IPS-18a (cell line): Measurements from ENCODE around the gene HBG1.
"Not testable (repeated sequence)": the region's sequence is repeated elsewhere in the genome, so short reads cannot be mapped to it uniquely, and the experiment has no call there.

Source experiments
- H3K27ac ChIP-seq: one replicate; pipeline ENCODE4 v1.5.1; 2013; ENCODE audit warnings: low read length
- H3K27me3 ChIP-seq: one replicate; pipeline ENCODE4 v1.6.1; 2013; ENCODE audit warnings: mild to moderate bottlenecking, low read length; ENCODE audit not compliant: control insufficient read depth, insufficient read depth
- H3K36me3 ChIP-seq: one replicate; pipeline ENCODE4 v1.6.1; 2013; ENCODE audit warnings: low read depth, low read length; ENCODE audit not compliant: control insufficient read depth
- H3K4me1 ChIP-seq: one replicate; pipeline ENCODE4 v1.6.1; 2013; ENCODE audit warnings: low read depth, low read length; ENCODE audit not compliant: control insufficient read depth
- H3K4me3 ChIP-seq: one replicate; pipeline ENCODE4 v1.5.1; 2013; ENCODE audit warnings: low read length
- H3K9ac ChIP-seq: one replicate; pipeline ENCODE4 v1.6.1; 2013; ENCODE audit warnings: mild to moderate bottlenecking, low read length, moderate library complexity
- H3K9me3 ChIP-seq: one replicate; pipeline ENCODE4 v1.6.1; 2013; ENCODE audit warnings: low read depth, low read length; ENCODE audit not compliant: control insufficient read depth

HBG1 gene

DNA sequence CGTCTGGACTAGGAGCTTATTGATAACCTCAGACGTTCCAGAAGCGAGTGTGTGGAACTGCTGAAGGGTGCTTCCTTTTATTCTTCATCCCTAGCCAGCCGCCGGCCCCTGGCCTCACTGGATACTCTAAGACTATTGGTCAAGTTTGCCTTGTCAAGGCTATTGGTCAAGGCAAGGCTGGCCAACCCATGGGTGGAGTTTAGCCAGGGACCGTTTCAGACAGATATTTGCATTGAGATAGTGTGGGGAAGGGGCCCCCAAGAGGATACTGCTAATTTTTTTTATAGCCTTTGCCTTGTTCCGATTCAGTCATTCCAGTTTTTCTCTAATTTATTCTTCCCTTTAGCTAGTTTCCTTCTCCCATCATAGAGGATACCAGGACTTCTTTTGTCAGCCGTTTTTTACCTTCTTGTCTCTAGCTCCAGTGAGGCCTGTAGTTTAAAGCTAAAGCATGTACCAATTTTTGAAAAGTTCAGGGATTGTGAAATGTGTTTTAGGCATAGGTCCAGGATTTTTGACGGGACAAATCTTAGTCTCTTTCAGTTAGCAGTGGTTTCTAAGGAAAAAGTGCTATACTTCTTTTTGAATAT, at the start of gene HBG1:
Gene HBG1, minus strand, starts transcription at position 51 of the 590 bp plus-strand sequence. CDS start 53 bp downstream, outside the sequence.
- not testable (repeated sequence) for H3K4me3 ChIP-seq, H3K9me3 ChIP-seq, H3K36me3 ChIP-seq, H3K27me3 ChIP-seq, H3K4me1 ChIP-seq, H3K9ac ChIP-seq, H3K27ac ChIP-seq

GRCh38 chr11:5298451-5298850, 48.8 kb upstream of the HBG1 start:
- no peak overlapping the region for H3K27ac ChIP-seq
- no peak overlapping the region for H3K4me3 ChIP-seq
- H3K4me1 ChIP-seq: no peaks in the 10 kb centered on the region
- H3K36me3 ChIP-seq: no peaks in the 10 kb centered on the region
- no peaks in the 10 kb centered on the region for H3K9me3 ChIP-seq
- H3K27me3 ChIP-seq: no peaks in the 10 kb centered on the region
- H3K9ac ChIP-seq: no peak overlapping the region

- H3K9ac ChIP-seq: no peak overlapping the region
- H3K4me1 ChIP-seq: no peaks in the 10 kb centered on the region
- no peak overlapping the region for H3K4me3 ChIP-seq
- H3K36me3 ChIP-seq: no peaks in the 10 kb centered on the region
- no peaks in the 10 kb centered on the region for H3K27me3 ChIP-seq
- H3K27ac ChIP-seq: no peak overlapping the region
- no peaks in the 10 kb centered on the region for H3K9me3 ChIP-seq
Observed at GRCh38 chr11:5297721-5298323, 48.2 kb upstream of the HBG1 start.

DNA sequence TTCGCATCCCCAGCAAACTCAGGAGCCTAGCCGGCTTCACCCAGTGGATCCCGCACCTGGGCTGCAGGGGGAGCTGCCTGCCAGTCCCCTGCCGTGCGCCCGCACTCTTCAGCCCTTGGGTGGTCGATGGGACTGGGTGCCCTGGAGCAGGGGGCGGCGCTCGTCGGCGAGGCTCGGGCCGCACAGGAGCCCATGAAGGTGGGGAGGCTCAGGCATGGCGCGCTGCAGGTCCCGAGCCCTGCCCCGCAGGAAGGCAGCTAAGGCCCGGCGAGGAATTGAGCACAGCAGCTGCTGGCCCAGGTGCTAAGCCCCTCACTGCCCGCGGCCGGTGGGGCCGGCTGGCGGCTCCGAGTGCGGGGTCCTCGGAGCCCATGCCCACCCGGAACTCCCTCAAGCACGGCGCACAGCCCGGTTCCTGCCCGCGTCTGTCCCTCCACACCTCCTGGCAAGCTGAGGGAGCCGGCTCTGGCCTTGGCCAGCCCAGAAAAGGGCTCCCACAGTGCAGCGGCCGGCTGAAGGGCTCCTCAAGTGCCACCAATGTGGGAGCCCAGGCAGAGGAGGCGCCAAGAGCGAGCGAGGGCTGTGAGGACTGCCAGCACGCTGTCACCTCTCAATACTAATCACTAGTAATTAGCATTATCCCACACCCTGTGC, 44.8 kb upstream of the HBG1 start:
- H3K9me3 ChIP-seq, H3K9ac ChIP-seq, H3K27ac ChIP-seq, H3K4me3 ChIP-seq, H3K36me3 ChIP-seq, H3K4me1 ChIP-seq, H3K27me3 ChIP-seq: not testable (repeated sequence)

GRCh38 chr11:5293028-5293427, 43.4 kb upstream of the HBG1 start:
- no peak overlapping the region for H3K27ac ChIP-seq
- H3K4me3 ChIP-seq: no peak overlapping the region
- no peaks in the 10 kb centered on the region for H3K4me1 ChIP-seq
- H3K9ac ChIP-seq: no peak overlapping the region
- H3K9me3 ChIP-seq: no peaks in the 10 kb centered on the region
- no peaks in the 10 kb centered on the region for H3K36me3 ChIP-seq
- H3K27me3 ChIP-seq: no peaks in the 10 kb centered on the region

- H3K9me3 ChIP-seq: no peaks in the 10 kb centered on the region
- no peak overlapping the region for H3K4me3 ChIP-seq
- H3K4me1 ChIP-seq: no peaks in the 10 kb centered on the region
- no peaks in the 10 kb centered on the region for H3K36me3 ChIP-seq
- no peaks in the 10 kb centered on the region for H3K27me3 ChIP-seq
- H3K27ac ChIP-seq: no peak overlapping the region
- no peak overlapping the region for H3K9ac ChIP-seq
Observed at GRCh38 chr11:5291207-5291838, 41.7 kb upstream of the HBG1 start.

DNA sequence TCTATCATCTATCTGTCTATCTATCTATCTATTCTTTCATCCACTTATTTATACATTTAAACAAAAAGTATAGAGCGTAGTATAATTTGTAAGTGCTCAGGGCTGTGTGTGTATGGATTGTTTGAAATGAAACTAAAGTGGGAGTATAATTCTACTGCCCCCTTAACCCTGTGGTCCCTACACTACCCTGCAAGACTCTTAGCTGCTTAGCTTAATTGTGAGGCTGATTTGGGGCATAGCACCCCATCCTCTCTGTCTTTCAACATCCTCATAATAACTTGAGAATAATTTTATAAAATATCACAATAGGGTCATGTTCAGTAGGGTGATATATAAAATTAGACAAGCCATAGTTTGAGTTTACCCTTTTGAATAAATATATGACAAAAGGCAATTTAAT, 40.4 kb upstream of the HBG1 start:
- Histone ChIP-seq H3K27ac (no peak overlapping the region), H3K27me3 (no peaks in the 10 kb centered on the region), H3K4me1 (no peaks in the 10 kb centered on the region), H3K36me3 (no peaks in the 10 kb centered on the region), H3K4me3 (no peak overlapping the region), H3K9me3 (no peaks in the 10 kb centered on the region), H3K9ac (no peak overlapping the region)

GRCh38 chr11:5289696-5290095, 40.0 kb upstream of the HBG1 start:
- Histone ChIP-seq H3K27ac (no peak overlapping the region), H3K36me3 (no peaks in the 10 kb centered on the region), H3K4me1 (no peaks in the 10 kb centered on the region), H3K4me3 (no peak overlapping the region), H3K9me3 (no peaks in the 10 kb centered on the region), H3K9ac (no peak overlapping the region), H3K27me3 (no peaks in the 10 kb centered on the region)

DNA sequence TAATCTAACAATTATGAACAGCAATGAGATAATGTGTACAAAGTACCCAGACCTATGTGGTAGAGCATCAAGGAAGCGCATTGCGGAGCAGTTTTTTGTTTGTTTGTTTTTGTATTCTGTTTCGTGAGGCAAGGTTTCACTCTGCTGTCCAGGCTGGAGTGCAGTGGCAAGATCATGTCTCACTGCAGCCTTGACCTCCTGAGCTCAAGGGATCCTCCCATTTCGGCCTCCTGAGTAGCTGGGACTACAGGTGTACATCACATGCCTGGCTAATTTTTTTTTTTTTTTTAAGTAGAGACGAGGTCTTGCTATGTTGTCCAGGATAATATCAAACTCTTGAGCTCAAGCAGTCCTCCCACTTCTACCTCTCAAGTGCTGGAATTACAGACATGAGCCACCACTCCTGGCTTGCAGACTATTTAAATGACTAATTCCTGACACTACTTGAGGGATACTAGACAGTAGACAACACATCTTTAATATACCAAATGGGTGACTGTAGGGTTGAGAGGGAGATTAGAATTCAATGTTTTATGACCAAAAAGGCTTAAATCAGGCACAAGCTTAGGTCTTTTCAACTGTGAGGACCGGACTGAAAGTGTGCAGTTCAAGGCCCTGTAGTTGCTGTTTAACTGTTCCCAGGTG, 39.4 kb upstream of the HBG1 start:
- Histone ChIP-seq H3K27ac (no peak overlapping the region), H3K36me3 (no peaks in the 10 kb centered on the region), H3K27me3 (no peaks in the 10 kb centered on the region), H3K9me3 (no peaks in the 10 kb centered on the region), H3K4me1 (no peaks in the 10 kb centered on the region), H3K9ac (no peak overlapping the region), H3K4me3 (no peak overlapping the region)

- Histone ChIP-seq H3K27me3 (no peaks in the 10 kb centered on the region), H3K4me1 (no peaks in the 10 kb centered on the region), H3K4me3 (no peak overlapping the region), H3K9ac (no peak overlapping the region), H3K27ac (no peak overlapping the region), H3K36me3 (no peaks in the 10 kb centered on the region), H3K9me3 (no peaks in the 10 kb centered on the region)
Observed at GRCh38 chr11:5288108-5288905, 38.6 kb upstream of the HBG1 start.

DNA sequence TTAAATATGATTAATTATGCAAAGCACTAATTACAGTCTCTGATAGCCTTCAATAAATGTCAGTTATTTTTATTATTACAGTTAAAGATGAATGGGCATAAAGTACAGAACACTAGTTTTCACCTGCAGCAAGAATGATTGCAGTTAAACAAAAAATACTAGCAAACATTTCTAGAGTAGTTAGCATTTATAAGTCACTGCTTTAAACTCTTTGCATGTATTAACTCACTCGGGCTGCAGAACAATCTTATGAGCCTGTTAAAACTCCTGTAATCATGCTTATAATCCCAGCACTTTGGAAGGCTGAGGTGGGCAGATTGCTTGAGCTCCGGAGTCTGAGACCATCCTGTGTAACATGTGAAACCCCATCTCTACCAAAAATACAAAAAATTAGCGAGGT, 37.2 kb upstream of the HBG1 start:
- H3K27me3 ChIP-seq: no peaks in the 10 kb centered on the region
- H3K9me3 ChIP-seq: no peaks in the 10 kb centered on the region
- H3K4me3 ChIP-seq: no peak overlapping the region
- no peak overlapping the region for H3K27ac ChIP-seq
- H3K4me1 ChIP-seq: no peaks in the 10 kb centered on the region
- H3K36me3 ChIP-seq: no peaks in the 10 kb centered on the region
- H3K9ac ChIP-seq: no peak overlapping the region
